ENCODE data around the gene UGT1A1. TPM values are rescaled to one million over a fixed set of nuclear protein-coding genes. Genes with fewer than 3 reads are reported as not detected.

UGT1A1 gene
- total and polyA plus RNA-seq, 2 donors (not counting 3 experiments of a cell fraction or from before 2014, with no cell fraction given): not detected

DNA sequence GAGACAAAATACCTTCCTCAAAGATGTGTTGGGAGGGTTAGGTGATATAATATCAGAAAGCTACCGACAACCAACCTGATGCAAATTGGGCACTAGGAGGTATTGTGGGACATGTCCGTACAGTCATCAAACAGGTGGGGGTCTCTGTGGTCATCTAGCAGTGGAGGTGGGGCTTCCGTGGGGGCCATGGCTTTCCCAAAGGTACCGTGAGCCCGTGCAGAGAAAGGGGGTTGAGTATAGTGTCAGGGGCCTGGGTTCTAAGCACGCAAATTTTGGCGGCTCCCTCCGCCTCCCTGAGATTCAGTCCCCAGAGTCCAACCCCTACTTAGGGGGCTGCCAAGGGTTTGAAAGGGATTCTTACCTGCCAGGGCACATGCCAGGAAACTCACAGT lies 61.6 kb downstream of the UGT1A1 start:
- Histone ChIP-seq H3K79me2 (ENCODE audit: control insufficient read depth, insufficient read depth, low read length) (no peaks in the 10 kb centered on the region), H3K36me3 (ENCODE audit: control insufficient read depth in 2 of 2, extremely low read depth in 1 of 2, insufficient read depth in 2 of 2, low read length in 2 of 2) (no peaks in the 10 kb centered on the region), H4K20me1 (replicated peaks; ENCODE audit: control insufficient read depth, extremely low read depth, insufficient read depth, low read length) (no peaks in the 10 kb centered on the region), H3K4me3 (replicated peaks in 1 of 3; ENCODE audit: insufficient read depth in 1 of 3, low read depth in 1 of 3, low read length in 3 of 3) (no peak overlapping the region), H3K27me3 (ENCODE audit: control insufficient read depth in 2 of 2, insufficient read depth in 2 of 2, low read length in 2 of 2) (no peaks in the 10 kb centered on the region), H3K27ac (ENCODE audit: insufficient read depth, low read depth, low read length) (no peak overlapping the region), H3K9me1 (replicated peaks; ENCODE audit: control insufficient read depth, extremely low read depth, insufficient read depth, low read length) (no peaks in the 10 kb centered on the region), H2AFZ (ENCODE audit: low read depth, low read length) (no peak overlapping the region), H3K4me1 (ENCODE audit: control insufficient read depth, extremely low read depth, insufficient read depth, low read length) (no peaks in the 10 kb centered on the region), H3K4me2 (ENCODE audit: insufficient read depth, low read length) (no peak overlapping the region), H3K9ac (replicated peaks; ENCODE audit: extremely low read depth, insufficient read depth, low read length) (no peak overlapping the region), H3K9me3 (replicated peaks; ENCODE audit: control insufficient read depth, insufficient read depth, low read length) (no peaks in the 10 kb centered on the region)
- no TSS peak for BruUV-seq (replicated peaks)
- TF ChIP-seq CTCF (IDR thresholded peaks at IDR 0.05; ENCODE audit: extremely low read depth in 1 of 2, insufficient read depth in 1 of 2, low read depth in 1 of 2, low read length in 2 of 2) (no peak), FOS (IDR thresholded peaks at IDR 0.05; ENCODE audit: borderline replicate concordance, insufficient read depth, low read length) (no peak), MYC (IDR thresholded peaks at IDR 0.05; ENCODE audit: low read depth, low read length) (no peak), POLR2A (IDR thresholded peaks at IDR 0.05; ENCODE audit: low read depth, low read length) (no peak), POLR2AphosphoS5 (IDR thresholded peaks at IDR 0.05; ENCODE audit: insufficient read depth, low read depth, low read length) (no peak), EZH2 (IDR thresholded peaks at IDR 0.05; ENCODE audit: borderline replicate concordance, low read depth, low read length, severe bottlenecking) (no peak), GATA2 (IDR thresholded peaks at IDR 0.05; ENCODE audit: insufficient read depth, insufficient read length, low read depth, low read length) (no peak), JUN (IDR thresholded peaks at IDR 0.05; ENCODE audit: borderline replicate concordance, insufficient read depth, insufficient read length, low read depth) (no peak)
- TF ChIP-seq, protein P1, sequence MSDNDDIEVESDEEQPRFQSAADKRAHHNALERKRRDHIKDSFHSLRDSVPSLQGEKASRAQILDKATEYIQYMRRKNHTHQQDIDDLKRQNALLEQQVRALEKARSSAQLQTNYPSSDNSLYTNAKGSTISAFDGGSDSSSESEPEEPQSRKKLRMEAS (IDR thresholded peaks at IDR 0.05; ENCODE audit: insufficient read depth, insufficient read length): no peak
- FAIRE-seq (no peak), DNase-seq (ENCODE audit: low read depth, low spot score) (no peak)
- intact Hi-C loops (cut with micrococcal nuclease) (no loop called here), dilution Hi-C loops (cut with MboI; ENCODE audit: extremely low pct_ligation_motif_present, low sequenced_read_pairs) (no loop called here)
- CTCF ChIA-PET: no interaction called here
- POLR2A ChIA-PET: no interaction called here

All from endothelial cell of umbilical vein (primary cell).